MG63 (cell line): Measurements from ENCODE around the gene TNFAIP1. TPM values are rescaled to one million over a fixed set of nuclear protein-coding genes. Genes with fewer than 3 reads are reported as not detected.

ENCODE experiments used
- DNase-seq: peaks from one replicate; pipeline ENCODE4 v3.0.0-alpha.2; 2020
- H3K27me3 ChIP-seq: fragments of 250-450 bp; sonication (Bioruptor Pico); 2 replicates; pipeline ENCODE4 v1.5.1; 2020; ENCODE audit warnings: mild to moderate bottlenecking, moderate library complexity
- H3K36me3 ChIP-seq: fragments of 250-450 bp; sonication (Bioruptor Pico); 2 replicates; pipeline ENCODE4 v1.5.1; 2020; ENCODE audit warnings: mild to moderate bottlenecking, moderate library complexity
- H3K4me3 ChIP-seq: fragments of 250-450 bp; sonication (Bioruptor Pico); 2 replicates; pipeline ENCODE4 v1.5.1; 2020; ENCODE audit warnings: mild to moderate bottlenecking, moderate library complexity
- H3K9me3 ChIP-seq: fragments of 250-450 bp; sonication (Bioruptor Pico); 2 replicates; pipeline ENCODE4 v1.5.1; 2020; ENCODE audit warnings: mild to moderate bottlenecking, moderate library complexity
- total RNA-seq: library from RNA; depleted of rRNA; stranded (reverse); fragments of >200 nt; shearing (Covaris generic); gene quantifications from 2 replicates; pipeline ENCODE4 v1.2.3, GENCODE V29; 2014; ENCODE audit warnings: low replicate concordance; rRNA removed

The TNFAIP1 gene
- total RNA-seq, 1 experiment from 2014 or later, result 31.9 TPM

DNA sequence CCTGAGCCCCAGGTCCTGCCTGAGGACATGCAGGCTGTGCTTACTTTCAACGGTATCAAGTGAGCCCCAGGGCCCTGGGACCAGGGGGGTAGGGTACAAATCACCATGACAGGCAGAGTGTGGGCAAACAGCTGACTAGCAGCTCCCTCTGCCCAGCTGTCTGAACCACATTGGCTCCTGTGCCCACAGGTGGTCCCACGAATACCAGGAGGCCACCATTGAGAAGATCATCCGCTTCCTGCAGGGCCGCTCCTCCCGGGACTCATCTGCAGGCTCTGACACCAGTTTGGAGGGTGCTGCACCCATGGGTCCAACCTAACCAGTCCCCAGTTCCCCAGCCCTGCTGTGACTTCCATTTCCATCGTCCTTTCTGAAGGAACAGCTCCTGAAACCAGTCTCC is 60.4 kb downstream of the TNFAIP1 start:
- Histone ChIP-seq H3K9me3 (no peaks in the 10 kb centered on the region), H3K36me3 (peaks cover 40% of the 10 kb centered on the region), H3K4me3 (no peak overlapping the region), H3K27me3 (no peaks in the 10 kb centered on the region)
- DNase-seq, result no peak

Other genes with a start within 250 kb of the TNFAIP1 start
- gene TMEM97, start 16.6 kb upstream of the TNFAIP1 start, total RNA-seq, result 73.3 and 118 TPM in 2 replicates
- gene IFT20, start 289 bp upstream of the TNFAIP1 start, total RNA-seq, result 41.9 and 64.9 TPM in 2 replicates
- gene POLDIP2, start 21.8 kb downstream of the TNFAIP1 start, total RNA-seq, result 161 and 244 TPM in 2 replicates
- gene SEBOX, start 29.4 kb downstream of the TNFAIP1 start, total RNA-seq, result not detected in 2 replicates
- 3.3 TPM in 1 of 2 replicates, not detected in the other for gene VTN, start 34.5 kb downstream of the TNFAIP1 start, total RNA-seq
- gene SARM1, start 35.9 kb downstream of the TNFAIP1 start, total RNA-seq, result 17.2 and 33.1 TPM in 2 replicates
- gene SLC46A1, start 70.5 kb downstream of the TNFAIP1 start, total RNA-seq, result 2.7 and 13.6 TPM in 2 replicates
- not detected in 2 replicates for gene SLC13A2, start 137.9 kb downstream of the TNFAIP1 start, total RNA-seq
- gene FOXN1, start 170.6 kb downstream of the TNFAIP1 start, total RNA-seq, result not detected in 2 replicates
- gene UNC119, start 216.9 kb downstream of the TNFAIP1 start, total RNA-seq, result 20.8 and 36.4 TPM in 2 replicates
- gene PIGS, start 235.8 kb downstream of the TNFAIP1 start, total RNA-seq, result 29.5 and 65.1 TPM in 2 replicates
- 1.1 TPM in 1 of 2 replicates, not detected in the other for gene ALDOC, start 241.1 kb downstream of the TNFAIP1 start, total RNA-seq